ENCODE measurements around the gene STMN3.

The STMN3 gene

DNA sequence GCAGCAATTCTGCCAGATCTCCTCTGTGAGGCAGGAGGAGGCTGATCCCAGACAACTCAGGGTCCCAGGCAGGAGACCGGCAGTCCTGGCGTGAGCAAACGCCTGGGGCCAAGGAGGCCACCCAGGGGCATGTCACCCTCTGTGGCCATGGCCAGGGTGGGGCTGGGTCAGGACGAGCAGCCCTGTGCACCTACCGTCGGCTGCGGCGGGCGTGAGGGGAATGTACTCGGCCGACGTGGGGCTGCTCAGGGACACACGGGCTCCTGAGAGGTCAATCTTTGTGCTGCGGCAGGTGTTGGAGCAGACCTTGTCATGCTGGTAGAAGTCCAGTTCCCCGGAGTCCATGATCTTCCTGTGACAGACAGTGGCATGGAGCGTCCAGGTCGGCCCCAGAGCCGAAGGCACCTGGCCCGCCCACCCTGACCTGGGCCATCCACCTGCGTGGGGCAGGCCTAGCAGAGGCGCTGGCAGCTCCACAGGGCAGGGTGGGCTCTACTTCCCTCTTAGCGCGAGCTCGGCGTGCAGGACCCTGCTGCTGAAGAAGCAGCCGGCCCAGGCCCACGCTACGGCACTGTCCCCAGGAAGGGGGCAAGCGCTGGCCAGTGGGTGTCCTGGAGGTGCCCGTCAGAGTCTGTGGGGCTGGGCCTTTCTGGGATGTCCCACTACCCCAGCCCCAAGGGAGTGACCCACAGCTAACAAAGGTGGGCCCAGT, 57.7 kb downstream of the STMN3 start:
- H3K4me3 ChIP-seq (ENCODE audit: low read length), result no peak overlapping the region
- H3K27me3 ChIP-seq (ENCODE audit: control insufficient read depth, insufficient read depth, low read length), result no peaks in the 10 kb centered on the region
- no peak overlapping the region for H3K9ac ChIP-seq (ENCODE audit: low read length)
- no peak overlapping the region for H3K27ac ChIP-seq (ENCODE audit: low read depth, low read length)
- peaks cover 22% of the 10 kb centered on the region for H3K36me3 ChIP-seq (ENCODE audit: control insufficient read depth, insufficient read depth, low read length)
- no peaks in the 10 kb centered on the region for H3K4me1 ChIP-seq (ENCODE audit: control insufficient read depth, insufficient read depth, low read length)

DNA sequence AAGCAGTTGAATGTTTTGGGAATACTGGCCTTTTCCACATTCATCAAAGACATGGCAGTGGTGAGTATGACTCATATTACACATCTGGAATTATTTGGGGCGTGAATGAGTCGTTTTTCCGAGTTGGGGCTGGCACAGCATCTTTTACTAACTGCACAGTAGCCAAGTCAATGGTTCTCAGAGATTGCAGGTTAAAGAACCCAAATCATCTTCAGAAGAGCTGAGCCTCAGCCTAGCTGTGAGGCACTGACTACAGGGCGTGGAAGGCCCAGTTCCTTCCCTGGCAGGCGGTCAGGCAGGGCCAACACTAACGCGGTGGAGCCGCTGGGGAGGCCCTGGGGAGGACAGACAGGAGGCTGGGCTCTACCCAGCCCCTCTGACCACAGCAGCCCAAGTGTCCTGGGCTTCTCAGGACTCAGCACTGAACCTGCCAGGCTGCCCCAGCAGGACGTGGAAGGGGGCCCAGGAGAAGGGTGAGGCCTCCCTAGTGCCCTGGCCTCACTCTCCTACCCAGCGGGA, 59.1 kb downstream of the STMN3 start:
- no peak overlapping the region for H3K4me3 ChIP-seq (ENCODE audit: low read length)
- no peak overlapping the region for H3K9ac ChIP-seq (ENCODE audit: low read length)
- H3K27me3 ChIP-seq (ENCODE audit: control insufficient read depth, insufficient read depth, low read length), result no peaks in the 10 kb centered on the region
- H3K4me1 ChIP-seq (ENCODE audit: control insufficient read depth, insufficient read depth, low read length), result no peaks in the 10 kb centered on the region
- H3K36me3 ChIP-seq (ENCODE audit: control insufficient read depth, insufficient read depth, low read length), result peaks cover 22% of the 10 kb centered on the region
- peak overlapping the region; percentile 17 for H3K27ac ChIP-seq (ENCODE audit: low read depth, low read length)

DNA sequence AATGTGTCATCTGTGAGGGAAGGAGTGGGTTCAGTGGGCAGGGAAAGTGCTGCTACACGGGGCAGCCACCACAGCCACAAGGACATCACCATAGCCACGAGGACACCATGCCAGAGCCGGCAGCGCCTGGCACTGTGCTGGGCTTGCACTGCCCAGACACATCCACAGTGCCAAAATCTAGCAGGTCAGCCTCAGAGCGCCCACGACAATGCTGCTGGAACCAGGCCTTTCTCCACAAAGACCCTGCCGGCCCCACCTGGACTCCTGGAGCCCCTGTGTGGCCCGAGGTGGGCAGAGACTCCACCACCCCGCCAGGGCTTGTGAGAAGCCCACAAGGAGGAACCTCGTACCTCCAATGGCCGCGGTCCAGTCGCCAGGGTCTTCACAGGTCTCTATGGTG, 60.6 kb downstream of the STMN3 start:
- H3K4me3 ChIP-seq (ENCODE audit: low read length), result no peak overlapping the region
- H3K36me3 ChIP-seq (ENCODE audit: control insufficient read depth, insufficient read depth, low read length), result peaks cover 18% of the 10 kb centered on the region
- H3K9ac ChIP-seq (ENCODE audit: low read length), result no peak overlapping the region
- no peaks in the 10 kb centered on the region for H3K27me3 ChIP-seq (ENCODE audit: control insufficient read depth, insufficient read depth, low read length)
- H3K4me1 ChIP-seq (ENCODE audit: control insufficient read depth, insufficient read depth, low read length), result no peaks in the 10 kb centered on the region
- H3K27ac ChIP-seq (ENCODE audit: low read depth, low read length), result no peak overlapping the region

DNA sequence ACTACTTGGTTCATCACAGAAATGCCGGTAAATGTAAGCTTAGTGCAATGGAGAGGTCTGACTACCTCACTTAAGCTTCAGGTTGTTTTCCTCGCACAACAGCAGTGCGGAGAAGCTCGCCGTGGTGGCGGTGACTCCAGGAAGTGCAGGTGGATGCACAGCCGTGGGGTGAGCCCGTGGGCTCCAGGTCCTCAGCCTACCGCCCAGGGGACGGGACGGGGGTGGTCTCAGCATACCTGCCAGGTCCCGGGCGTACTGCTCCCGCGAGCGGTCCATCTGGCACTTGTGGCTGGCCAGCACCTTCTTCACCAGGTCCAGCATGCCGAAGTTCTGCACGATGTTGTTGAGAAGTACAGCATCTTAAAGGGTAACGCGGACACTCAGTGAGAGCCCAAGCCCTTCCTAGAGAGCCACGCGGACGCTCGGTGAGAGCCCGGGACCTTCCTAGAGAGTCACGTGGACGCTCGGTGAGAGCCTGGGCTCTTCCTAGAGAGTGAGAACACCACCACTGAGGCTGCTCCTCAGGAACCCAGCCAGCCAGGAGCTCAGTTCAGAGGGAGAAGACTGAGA, 61.4 kb downstream of the STMN3 start:
- Histone ChIP-seq H3K4me1 (ENCODE audit: control insufficient read depth, insufficient read depth, low read length) (no peaks in the 10 kb centered on the region), H3K9ac (ENCODE audit: low read length) (no peak overlapping the region), H3K36me3 (ENCODE audit: control insufficient read depth, insufficient read depth, low read length) (peaks cover 17% of the 10 kb centered on the region), H3K27ac (ENCODE audit: low read depth, low read length) (no peak overlapping the region), H3K27me3 (ENCODE audit: control insufficient read depth, insufficient read depth, low read length) (no peaks in the 10 kb centered on the region), H3K4me3 (ENCODE audit: low read length) (no peak overlapping the region)

DNA sequence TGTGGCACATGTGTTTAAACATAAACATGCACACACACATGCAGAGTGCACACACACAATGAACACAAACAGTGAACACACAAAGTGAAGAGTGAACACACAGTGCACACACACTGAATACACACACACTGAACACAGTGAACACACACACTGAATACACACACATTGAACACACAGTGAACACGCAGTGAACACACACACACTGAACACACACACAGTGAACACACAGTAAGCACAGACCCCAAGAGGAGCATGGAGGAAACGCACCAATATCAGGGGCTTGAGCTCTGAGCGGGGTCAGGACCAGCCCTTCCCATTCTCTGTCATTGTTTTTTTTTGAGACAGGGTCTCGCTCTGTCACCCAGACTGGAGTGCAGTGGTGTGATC, 62.1 kb downstream of the STMN3 start:
- H3K27ac ChIP-seq (ENCODE audit: low read depth, low read length), result no peak overlapping the region
- H3K4me1 ChIP-seq (ENCODE audit: control insufficient read depth, insufficient read depth, low read length), result no peaks in the 10 kb centered on the region
- no peak overlapping the region for H3K9ac ChIP-seq (ENCODE audit: low read length)
- no peaks in the 10 kb centered on the region for H3K27me3 ChIP-seq (ENCODE audit: control insufficient read depth, insufficient read depth, low read length)
- peaks cover 17% of the 10 kb centered on the region for H3K36me3 ChIP-seq (ENCODE audit: control insufficient read depth, insufficient read depth, low read length)
- H3K4me3 ChIP-seq (ENCODE audit: low read length), result no peak overlapping the region

DNA sequence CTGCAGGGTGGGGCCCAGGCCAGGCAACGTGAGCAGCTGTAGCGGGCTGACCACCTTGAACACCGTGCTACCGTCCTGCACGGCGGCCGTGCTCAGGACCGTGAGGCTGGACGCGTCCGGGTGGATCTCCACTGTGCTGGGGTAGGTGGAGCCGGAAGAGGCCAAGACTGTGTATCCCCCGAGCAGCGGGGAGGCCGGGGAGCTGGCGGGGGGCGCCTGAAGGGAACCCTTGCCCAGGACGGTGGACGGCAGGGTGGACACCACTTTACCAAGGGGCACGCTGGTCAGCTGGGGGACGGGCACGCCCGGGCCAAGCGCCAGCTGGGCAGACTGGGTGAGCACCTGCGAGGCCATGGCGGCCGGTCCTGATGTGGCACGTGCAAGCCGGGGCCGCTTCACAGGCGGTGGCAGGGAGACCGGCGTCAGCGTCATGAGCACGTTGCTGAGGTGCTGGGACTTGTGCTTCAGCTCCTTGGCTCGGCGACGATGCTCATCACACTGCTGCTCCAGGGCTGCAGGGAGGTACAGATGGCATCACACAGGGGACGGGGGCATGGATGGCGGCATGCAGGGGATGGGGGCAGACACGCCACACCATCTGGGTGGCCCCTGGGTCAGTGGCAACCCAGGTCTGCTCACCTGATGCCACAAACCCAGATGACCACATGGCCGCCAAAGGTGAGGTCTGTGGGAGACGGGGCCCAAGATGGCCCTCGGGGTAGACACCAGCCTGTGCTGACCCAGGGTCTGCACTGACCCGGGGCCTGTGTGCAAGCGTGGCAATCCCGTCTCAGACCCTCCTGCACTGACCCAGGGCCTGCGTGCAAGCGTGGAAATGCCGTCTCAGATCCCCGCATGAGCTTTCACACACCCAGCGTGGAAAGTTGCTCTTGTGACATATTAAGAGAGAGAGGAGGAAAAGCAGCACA, 62.7 kb downstream of the STMN3 start:
- Histone ChIP-seq H3K27ac (ENCODE audit: low read depth, low read length) (no peak overlapping the region), H3K27me3 (ENCODE audit: control insufficient read depth, insufficient read depth, low read length) (no peaks in the 10 kb centered on the region), H3K4me1 (ENCODE audit: control insufficient read depth, insufficient read depth, low read length) (no peaks in the 10 kb centered on the region), H3K4me3 (ENCODE audit: low read length) (no peak overlapping the region), H3K9ac (ENCODE audit: low read length) (no peak overlapping the region), H3K36me3 (ENCODE audit: control insufficient read depth, insufficient read depth, low read length) (peaks cover 12% of the 10 kb centered on the region)
